GM19238 (cell line): ENCODE results near the gene ZBTB7B.
"Not testable (repeated sequence)": the region's sequence is repeated elsewhere in the genome, so short reads cannot be mapped to it uniquely, and the experiment has no call there.

Source experiments
- DNase-seq: peaks from one replicate; pipeline ENCODE4 v3.0.0; 2011; ENCODE audit warnings: low spot score; ENCODE audit not compliant: insufficient read length

The ZBTB7B gene

GRCh38 chr1:154968731-154969130 lies 33.9 kb upstream of the ZBTB7B start:
- DNase-seq = no peak

- DNase-seq = no peak
These were observed 33.4 kb upstream of the ZBTB7B start for GRCh38 chr1:154969246-154969645.

- DNase-seq = no peak
These were observed 32.6 kb upstream of the ZBTB7B start for GRCh38 chr1:154969860-154970452.

GRCh38 chr1:154970631-154971340 lies 31.8 kb upstream of the ZBTB7B start, which contains the start of gene SHC1:
SHC1 (minus strand) TSS chr1:154970747; CDS start chr1:154970526, 221 bp downstream.
- DNase-seq = peak; percentile 77

- DNase-seq = no peak
These were observed 31.1 kb upstream of the ZBTB7B start for GRCh38 chr1:154971341-154971998.

GRCh38 chr1:154972213-154972516 lies 30.4 kb upstream of the ZBTB7B start:
- no peak for DNase-seq

GRCh38 chr1:154972517-154973343 lies 29.9 kb upstream of the ZBTB7B start:
- DNase-seq = no peak

GRCh38 chr1:154973344-154974101 lies 29.1 kb upstream of the ZBTB7B start:
- DNase-seq = peak; percentile 81

- DNase-seq = peak; percentile 95
These were observed 28.3 kb upstream of the ZBTB7B start, which contains the start of gene CKS1B for GRCh38 chr1:154974102-154974807. CKS1B (plus strand) TSS chr1:154974681; CDS start chr1:154974746, 65 bp downstream.

GRCh38 chr1:154974808-154975408 lies 27.7 kb upstream of the ZBTB7B start:
- DNase-seq = peak; percentile 78

GRCh38 chr1:154975409-154976059 lies 27.1 kb upstream of the ZBTB7B start:
- DNase-seq = peak; percentile 33

- DNase-seq = not testable (repeated sequence)
These were observed 24.8 kb upstream of the ZBTB7B start for GRCh38 chr1:154977762-154978161.

GRCh38 chr1:154978360-154978759 lies 24.2 kb upstream of the ZBTB7B start:
- DNase-seq = no peak

GRCh38 chr1:154982341-154982740 lies 20.3 kb upstream of the ZBTB7B start:
- no peak for DNase-seq

- peak; percentile 98 for DNase-seq
These were observed 19.5 kb upstream of the ZBTB7B start, which contains the start of gene FLAD1 for GRCh38 chr1:154982897-154983648. FLAD1 (plus strand) TSS chr1:154983344; CDS start chr1:154983695, 351 bp downstream.

GRCh38 chr1:154983776-154984466 lies 18.7 kb upstream of the ZBTB7B start:
- no peak for DNase-seq

- DNase-seq = not testable (repeated sequence)
These were observed 15.9 kb upstream of the ZBTB7B start for GRCh38 chr1:154986736-154987135.

GRCh38 chr1:154987326-154987725 lies 15.3 kb upstream of the ZBTB7B start:
- no peak for DNase-seq
